RPMI8226 (cell line): Measurements from ENCODE around the gene DIP2B.

Experiments
- DNase-seq: peaks from one replicate; pipeline ENCODE4 v3.0.0-alpha.2; 2015

The DIP2B gene

DNA sequence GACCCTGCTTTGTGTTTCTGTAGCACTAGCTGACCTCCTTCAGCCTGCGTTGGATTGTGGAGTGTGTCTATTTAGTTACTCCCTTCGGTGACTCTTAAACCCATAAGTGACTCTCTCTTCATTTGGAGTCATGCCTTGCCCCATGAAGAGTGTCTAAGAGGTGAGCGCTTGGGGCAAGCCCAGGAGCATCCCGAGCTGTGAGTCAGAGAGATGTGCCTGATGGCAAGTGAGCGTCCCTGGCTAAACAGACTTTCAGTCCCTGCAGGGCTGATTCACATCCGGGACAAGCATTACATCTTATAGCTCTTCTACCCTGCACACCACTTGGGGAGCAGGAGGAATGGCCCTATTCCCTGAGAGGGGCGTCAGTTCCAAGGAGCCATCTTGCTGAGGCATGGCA is 234.8 kb downstream of the DIP2B start:
- no peak for DNase-seq

DNA sequence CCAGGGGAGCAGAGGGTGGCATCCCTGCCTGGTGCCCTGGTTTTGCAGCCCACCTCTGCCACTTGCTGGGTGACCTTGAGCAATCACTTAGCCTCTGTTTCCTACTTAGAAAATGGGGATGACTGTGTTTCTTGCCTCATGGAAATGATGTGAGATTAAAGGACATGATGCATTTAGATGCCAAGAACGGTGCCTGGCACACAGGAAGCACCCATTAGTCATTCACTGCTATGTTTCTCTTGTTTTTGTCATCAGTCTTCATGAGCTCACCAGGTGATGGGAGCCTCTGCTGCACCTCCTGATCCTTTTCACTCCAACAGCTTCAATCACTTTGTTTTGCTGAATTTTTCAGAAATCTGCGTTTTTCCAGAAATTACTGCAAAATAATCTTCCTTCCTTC is 235.5 kb downstream of the DIP2B start:
- no peak for DNase-seq

DNA sequence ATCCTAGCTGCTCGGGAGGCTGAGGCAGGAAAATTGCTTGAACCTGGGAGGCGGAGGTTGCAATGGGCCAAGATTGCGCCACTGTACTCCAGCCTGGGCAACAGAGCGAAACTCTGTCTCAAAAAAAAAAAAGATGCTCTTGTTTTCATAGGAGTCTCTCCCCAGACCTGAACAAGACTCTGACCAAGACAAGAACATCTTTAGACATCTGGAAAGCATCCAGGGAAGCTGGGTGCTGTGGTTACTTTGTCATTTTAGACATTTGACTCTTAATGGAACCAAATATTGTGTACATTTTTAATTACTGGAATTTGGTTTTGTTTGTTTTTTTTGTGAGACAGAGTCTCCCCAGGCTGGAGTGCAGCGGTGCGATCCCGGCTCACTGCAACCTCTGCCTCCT is 238.0 kb downstream of the DIP2B start:
- DNase-seq: no peak

DNA sequence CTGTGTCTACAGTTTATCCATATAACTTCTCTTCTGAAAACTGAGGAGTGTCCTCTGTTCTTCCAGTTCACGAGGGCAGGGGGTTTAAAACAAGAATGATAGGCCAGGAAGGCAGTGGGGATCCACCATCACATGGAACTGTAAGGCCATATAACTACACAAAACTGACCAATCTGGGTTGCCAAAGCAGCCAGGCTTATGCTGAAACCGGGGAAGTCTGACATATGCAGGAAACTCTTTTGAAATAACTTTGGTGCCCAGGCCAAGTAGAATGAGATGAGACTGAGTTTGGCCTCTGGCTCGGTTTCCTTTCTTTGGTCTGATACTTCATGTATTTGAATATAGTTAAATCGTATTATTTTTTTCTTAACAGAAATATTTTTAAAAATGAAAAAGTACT is 241.1 kb downstream of the DIP2B start:
- no peak for DNase-seq

DNA sequence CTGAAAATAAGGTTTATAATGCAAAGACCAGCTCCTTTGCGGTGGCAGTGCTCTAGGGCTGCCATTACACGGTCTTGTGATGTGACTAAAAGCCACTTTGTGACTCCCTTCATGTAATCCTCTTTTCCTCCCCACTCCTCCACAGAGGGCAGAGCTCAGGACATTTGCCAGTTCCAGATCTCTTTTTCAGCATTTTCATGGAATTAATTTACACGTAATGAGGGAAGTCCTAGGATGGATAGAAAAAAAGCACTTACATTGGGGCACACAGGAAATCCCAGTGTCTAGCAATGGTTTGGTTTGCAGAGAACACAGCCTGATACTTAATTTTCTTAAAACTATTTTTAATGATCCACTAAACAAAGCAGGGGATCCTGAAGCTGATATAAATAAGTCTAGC is 241.6 kb downstream of the DIP2B start:
- no peak for DNase-seq

DNA sequence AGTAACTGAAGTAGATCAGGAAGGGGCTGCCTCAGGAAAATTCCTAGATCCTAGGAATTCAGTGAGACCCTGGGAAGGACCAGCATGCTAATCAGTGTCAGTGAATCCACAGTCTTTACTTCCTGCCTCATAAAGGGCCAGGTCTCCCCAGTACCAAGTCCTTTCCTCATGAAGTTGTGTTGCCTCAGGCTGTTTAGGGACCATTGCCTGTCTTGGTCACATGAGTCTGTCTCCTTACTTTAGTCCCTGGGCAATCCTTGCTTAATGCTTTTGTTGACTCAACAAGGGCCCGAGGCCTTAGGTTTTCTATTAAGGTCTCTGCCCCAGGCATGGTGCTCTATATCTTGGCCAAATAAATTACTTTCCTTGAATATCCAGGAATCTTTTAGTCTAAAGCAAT is 243.0 kb downstream of the DIP2B start:
- DNase-seq: no peak

DNA sequence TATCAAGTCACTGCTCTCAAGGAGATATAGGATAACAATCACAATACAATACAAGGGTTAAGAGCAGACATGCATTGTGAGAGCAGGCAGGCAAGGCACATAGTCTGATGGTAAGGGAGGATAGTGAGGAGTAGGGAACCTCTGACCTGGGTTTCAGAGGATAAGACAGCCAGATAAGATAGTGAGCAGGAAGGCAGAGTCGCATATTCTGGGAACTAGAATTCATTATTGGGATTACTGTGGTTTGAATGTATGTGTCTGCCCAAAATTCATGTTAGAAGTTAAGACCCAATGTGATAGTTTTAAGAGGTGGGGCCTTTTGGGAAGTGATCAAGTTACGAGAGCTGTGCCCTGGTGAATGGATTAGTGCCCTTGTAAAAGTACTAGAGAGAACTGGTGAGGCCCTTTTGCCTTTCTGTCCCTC is 244.7 kb downstream of the DIP2B start:
- no peak for DNase-seq

DNA sequence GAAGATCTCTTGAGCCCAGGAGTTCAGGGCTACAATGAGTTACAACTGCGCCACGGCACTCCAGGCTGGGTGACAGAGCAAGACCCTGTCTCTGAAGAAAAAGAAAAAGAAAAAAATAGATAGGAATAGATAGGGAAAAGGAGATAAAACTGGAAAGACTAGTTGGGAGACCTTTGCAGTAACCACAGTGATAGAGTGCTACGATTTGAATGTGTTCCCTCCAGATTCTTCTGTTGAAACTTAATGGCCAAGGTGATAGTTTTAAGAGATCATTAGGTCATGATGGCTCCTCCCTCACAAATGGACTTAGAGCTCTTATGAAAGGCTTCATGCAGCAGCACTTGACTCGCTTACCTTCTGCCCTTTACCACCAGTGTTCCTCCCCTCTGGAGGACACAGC is 245.6 kb downstream of the DIP2B start:
- no peak for DNase-seq

DNA sequence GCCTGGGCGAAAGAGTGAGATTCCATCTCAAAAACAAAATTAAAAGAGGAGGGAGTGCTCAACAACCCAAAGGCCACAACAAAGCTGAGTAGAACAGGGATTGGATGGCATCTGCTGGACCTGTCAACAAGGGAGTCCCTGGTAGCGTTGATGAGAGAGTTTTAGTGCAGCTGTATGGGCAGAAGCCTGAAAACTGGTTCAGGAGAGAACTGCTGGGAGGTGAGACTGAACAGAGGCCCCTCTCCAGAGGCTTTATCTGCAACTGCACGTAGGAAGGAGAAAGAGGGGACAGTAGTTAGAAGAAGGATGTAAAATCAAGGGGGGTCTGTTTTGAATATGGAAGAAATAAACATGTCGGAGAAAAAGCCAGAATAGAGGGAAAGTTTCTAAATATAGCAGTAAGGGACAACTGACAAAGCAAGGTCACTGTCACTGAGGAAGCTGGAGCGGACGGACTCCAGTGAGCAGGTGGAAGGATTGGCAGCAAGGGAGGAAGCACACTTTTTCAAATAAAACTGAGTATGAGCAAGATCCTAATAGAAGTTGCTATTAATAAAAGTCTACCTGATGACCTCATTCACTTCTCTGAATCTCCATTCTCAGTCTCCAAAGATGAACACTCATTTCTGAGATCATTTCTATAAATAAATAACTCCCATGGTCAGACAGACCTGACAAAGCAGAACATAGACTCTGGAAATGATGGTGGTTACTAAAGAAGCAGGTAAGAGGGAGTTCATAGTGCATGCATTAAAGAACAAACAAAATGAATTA is 247.3 kb downstream of the DIP2B start:
- peak; percentile 36 for DNase-seq

DNA sequence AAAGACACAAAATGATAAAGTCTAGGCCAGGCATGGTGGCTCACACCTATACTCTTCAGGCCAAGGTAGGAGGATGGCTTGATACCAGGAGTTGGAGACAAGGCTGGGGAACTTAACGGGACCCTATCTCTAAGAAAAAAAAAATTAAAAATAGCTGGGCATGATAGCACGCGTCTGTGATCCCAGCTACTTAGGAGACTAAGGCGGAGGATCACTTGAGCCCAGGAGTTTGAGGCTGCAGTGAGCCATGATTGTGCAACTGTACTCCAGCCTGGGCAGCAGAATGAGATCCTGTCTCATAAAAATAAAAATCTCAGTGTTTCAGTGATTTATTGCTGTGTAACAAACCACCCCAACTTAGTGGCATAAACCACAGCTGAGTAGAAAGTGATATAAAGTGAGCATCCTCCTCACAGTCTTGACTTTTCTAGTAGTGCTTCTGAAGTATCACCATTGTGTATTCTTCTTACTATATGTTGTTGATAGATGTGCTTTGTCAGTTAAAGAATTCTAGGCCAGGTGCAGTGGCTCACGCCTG is 248.5 kb downstream of the DIP2B start:
- DNase-seq: no peak

DNA sequence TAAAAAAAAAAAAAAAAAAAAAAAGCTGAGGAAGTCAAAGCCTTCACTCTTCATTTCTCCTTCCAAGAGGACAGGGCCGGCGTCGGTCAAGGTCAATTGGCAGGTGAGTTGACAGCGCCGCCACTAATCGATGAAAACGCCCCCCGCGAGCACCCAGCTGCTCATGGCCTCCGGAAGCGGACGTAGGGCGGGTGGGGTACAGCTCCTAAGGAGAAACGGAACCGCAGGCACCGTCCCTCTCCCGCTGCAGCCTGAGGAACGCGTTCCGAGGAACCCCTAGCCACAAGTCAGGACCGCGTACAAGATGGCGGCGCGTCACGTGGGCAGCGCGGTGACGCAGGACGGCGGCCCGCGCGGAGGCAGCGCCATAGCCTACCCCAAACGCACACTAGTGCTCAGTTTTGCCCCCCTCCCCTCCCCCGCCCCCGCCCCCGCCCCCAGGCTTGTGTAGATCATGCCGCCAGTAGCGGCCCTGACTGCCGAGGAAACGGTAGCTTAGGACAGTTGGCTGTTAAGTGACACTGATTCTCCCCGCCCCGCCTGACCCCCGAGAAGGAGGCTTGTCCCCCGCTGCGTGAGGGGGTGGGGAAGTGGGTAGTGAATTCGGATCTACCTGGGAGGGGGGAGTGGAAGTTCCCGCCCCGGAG is 259.0 kb downstream of the DIP2B start, which contains the start of gene ATF1:
Gene ATF1 (plus strand): TSS at position 463 of the 647 bp plus-strand sequence. CDS start 16,045 bp downstream, outside the sequence.
- peak; percentile 94 for DNase-seq

DNA sequence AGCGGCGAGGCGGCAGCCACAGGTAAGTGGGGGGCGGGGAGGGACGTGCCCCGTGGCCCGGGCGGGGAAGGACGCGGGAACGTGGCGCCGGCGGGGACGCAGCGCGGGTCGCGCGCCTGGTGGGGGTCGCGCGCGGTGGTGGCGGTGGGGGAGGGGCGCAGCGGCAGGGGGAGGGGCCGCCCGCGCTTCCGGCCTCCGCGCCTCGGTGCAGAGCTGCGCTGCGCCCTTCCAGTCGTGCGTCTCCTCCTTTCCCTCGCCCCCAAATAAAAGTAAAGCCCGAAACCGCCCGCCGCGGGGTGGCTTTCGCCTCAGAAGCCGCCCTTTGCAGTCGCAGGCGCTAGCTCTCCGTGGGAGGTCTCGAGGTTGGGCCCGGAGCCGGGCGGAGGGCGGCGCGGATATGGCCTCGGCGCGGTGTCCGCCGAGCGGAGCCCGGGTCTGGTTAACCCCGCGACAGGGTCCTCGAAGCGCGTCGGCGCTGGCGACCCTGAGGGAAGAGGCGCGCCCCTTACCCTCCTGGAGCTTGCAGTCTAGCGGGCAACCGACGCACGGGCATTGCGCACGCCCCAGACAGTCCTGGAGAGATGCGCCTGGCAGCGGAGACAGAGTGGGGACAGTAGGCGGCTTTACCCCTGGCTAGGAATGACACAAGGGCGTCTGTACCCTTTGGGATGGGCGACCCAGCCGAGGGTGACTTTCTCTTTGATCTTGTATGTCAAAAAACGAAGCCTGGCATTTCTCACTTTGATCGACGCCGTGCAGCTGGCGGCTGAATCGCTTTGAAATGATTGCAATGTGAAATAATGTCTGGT is 259.7 kb downstream of the DIP2B start:
- DNase-seq: peak; percentile 80

DNA sequence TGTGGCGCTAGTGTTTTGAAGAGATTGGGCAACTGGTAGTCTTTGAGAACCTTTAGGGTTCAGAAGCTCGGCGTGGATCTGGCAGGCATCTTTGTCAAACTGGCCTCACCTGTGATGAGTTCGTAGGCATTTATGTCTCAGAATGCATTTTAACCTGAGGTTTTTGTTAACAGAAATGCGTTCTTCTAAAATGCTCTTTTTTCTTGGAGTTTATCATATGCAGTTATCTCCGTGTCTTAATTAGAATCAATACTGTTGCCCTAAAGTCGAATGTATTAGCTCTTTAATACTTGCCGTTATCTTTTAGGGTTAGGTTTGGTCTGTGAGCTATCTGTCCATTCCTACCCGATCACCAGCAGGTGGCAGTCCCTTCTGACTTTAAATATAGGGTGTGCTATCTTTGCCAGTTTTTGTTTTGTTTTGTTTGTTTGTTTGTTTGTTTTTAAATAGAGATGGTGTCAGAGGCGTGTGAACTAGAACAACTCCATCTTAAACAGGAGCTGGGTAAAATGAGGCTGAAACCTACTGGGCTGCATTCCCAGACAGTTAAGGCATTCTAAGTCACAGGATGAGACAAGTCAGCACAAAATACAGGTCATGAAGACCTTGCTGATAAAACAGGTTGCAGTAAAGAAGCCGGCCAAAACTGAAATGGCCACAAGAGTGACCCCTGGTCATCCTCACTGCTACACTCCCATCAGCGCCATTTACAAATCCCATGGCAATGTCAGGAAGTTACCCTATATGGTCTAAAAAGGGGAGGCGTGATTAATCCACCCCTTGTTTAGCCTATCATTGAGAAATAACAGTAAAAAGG is 260.5 kb downstream of the DIP2B start:
- peak; percentile 56 for DNase-seq

DNA sequence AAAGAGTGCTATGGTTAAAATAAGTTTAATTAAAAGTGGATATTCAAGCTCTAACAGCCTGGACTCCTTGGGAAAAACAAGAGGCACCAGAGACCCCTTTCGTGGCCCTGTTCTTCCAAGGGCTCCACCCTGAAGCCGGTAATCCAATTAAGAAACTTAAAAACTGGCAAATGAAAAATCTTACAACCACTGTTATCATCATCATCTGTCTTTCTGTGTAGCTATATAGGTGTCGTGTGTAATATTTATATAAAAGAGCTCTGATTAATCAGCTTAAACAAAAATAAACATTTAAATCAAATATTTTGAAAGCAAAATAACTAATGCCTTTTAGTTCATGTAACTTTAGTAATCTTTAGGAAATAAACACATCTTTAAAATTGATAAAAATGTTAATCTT is 263.6 kb downstream of the DIP2B start:
- DNase-seq: no peak

DNA sequence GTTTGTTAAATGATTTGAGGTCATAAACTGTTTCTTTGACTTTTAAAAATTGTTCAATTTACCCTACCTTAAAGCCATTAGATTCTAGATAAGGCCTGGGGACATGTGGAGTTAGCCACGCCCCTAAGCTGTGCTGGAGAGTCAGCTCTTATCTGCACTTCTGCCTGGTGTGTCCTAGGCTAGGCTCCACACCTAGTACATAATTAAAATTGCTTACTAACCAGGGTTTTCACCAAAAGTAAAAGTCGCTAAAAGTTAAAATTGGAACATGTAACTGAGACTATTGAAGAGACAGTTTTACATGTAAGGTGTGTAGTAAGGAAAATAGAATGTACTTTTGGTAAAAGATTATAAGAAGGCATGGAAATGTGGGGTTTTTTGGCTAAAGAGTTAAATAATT is 264.0 kb downstream of the DIP2B start:
- peak; percentile 23 for DNase-seq

DNA sequence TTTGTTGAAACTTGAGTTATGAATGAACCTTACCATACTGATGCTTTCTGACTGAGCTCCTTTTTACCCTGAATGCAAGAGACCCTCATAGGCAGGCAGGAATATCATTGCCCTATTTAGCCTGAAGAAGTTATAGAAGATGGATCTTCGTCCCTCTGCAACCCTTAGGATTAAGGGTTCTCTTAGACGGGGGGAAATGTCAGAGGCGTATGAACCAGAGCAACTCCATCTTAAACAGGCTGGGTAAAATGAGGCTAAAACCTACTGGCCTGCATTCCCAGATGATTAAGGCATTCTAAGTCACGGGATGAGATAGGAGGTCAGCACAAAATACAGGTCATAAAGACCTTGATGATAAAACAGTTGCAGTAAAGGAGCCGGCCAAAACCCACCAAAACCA is 266.6 kb downstream of the DIP2B start:
- no peak for DNase-seq

DNA sequence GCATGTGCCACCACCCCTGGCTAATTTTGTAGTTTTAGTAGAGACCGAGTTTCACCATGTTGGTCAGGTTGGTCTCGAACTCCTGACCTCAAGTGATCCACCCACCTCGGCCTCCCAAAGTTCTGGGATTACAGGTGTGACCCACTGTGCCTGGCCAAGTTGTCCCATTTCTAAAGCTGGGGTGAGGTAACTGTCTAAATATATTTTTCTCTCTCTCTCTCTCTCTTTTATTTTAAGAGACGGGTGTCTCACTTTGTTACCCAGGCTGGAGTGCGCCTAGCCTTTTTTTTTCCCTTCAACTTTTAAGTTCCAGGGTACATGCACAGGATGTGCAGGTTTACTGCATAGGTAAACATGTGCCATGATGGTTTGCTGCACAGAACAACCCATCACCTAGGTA is 267.7 kb downstream of the DIP2B start:
- no peak for DNase-seq

DNA sequence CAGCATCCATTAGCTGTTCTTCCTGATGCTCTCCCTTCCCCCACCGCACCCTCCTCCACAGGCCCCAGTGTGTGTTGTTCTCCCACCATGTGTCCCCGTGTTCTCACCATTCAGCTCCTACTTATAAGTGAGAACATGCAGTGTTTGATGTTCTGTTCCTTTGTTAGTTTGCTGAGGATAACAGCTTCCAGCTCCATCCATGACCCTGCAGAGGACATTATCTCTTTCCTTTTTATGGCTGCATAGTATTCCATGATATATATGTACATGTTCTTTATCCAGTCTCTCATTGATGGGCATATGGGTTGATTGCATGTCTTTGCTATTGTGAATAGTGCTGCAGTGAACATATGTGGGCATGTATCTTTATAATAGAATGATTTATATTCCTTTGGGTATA is 268.1 kb downstream of the DIP2B start:
- no peak for DNase-seq

DNA sequence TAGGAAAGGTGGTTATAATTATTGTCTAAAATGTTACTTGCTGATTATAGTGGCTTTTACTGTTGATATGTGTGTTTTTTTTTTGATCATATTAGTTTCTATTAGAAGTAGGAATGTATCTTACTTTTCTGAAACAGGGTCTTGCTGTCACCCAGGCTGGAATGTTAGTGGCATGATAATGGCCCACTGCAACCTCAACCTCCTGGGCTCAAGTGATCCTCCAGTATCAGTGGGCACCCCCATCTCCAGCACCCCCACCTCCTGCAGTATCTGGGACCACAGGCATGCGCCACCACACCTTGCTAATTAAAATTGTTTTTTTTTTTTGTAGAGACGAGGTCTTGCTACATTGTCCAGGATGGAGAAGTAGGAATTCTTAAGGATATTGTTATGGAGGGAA is 270.5 kb downstream of the DIP2B start:
- DNase-seq: no peak

DNA sequence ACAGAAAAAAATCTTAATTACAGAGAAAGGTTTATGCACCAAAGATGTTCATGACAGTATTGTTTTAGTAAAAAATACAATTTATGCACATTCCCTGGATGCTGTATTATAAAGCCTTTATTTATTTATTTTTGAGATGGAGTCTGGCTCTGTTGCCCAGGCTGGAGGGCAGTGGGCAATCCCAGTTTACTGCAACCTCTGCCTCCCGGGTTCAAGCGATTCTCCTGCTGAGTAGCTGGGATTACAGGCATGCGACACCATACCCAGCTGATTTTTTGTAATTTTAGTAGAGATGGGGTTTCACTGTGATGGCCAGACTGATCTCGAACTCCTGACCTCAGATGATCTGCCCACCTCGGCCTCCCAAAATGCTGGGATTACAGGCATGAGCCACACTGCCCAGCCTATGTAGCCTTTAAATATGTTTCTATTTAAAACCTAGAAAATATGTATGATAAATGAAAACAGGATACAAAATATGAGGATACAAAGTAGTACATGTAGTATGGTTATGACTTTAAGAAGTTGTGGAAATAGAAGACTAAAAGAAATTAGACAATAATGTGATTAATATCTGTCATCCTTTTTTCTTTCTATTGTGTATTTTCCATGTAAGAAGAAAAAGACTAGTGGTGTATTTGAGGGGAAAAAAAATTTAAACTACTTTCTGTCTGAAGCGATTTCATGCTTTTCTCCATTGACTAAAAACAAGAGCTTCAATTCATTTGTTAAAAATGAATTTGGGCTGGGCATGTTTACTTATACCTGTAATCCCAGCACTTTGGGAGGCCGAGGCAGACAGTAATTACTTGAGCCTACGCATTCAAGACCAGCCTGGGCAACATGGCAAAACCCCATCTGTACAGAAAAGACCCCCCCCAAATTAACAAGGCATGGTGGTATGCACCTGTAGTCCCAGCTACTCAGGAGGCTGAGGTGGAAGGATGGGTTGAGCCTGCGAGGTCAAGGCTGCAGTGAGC is 272.3 kb downstream of the DIP2B start:
- no peak for DNase-seq
